SH-SY5Y (cell line): Measurements from ENCODE around the gene IER5L.

ENCODE experiments used
- GATA2 ChIP-seq: IDR thresholded peaks from 2 replicates; pipeline ENCODE4 v1.6.1; 2011; ENCODE audit warnings: mild to moderate bottlenecking, low read depth, low read length
- GATA3 ChIP-seq: IDR thresholded peaks from 2 replicates; pipeline ENCODE4 v1.6.1; 2011; ENCODE audit warnings: low read depth, mild to moderate bottlenecking, low read length, moderate library complexity

DNA sequence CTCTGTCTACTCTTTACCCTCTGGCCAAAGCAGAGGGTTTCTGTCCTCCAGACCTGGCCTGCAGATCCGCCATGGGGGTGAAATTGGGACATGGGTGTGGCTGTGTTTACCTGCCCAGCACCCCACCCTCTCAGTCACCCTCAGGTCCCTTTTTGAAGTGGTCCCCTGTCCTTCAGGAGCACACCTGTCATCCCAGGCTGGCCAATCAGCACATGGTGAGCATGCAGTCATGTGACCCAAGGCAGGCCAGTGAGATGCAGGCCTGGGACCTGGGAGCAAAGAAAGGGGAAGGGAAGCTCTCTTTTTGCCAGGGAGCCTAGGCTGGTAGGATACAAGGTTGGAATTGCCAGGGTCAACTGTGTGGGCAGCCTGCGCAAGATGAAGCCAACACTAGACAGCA, 28.3 kb upstream of the IER5L start:
- TF ChIP-seq GATA2: no peak
- no peak for TF ChIP-seq GATA3
